Measurements from ENCODE around the gene SSR4.

The SSR4 gene

DNA sequence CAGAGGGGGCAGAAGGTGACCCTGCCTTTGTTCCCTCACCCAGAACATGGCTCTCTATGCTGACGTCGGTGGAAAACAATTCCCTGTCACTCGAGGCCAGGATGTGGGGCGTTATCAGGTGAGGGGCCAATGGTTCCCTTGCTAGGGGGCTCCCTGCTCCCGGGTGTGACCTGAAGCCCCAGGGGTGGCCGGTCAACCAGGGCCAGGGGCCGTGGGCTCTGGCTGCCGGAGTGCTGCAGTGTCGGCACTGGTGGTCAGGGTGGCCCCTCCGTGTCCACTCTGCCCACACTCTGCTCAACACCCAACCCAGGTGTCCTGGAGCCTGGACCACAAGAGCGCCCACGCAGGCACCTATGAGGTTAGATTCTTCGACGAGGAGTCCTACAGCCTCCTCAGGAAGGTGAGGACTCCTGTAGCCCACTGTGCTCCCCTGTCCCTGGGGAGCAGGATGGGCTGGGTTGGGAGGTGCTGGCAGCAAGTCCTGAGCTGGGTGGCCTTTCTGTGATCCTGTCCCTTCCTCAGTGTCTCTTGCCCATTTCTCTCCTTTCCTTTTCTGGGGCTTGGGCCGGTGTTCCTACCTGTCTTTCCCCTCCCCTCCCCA is 3.0 kb downstream of the SSR4 start:
- H3K4me3 ChIP-seq (replicated peaks; ENCODE audit: insufficient read depth, low read length): no peak overlapping the region

DNA sequence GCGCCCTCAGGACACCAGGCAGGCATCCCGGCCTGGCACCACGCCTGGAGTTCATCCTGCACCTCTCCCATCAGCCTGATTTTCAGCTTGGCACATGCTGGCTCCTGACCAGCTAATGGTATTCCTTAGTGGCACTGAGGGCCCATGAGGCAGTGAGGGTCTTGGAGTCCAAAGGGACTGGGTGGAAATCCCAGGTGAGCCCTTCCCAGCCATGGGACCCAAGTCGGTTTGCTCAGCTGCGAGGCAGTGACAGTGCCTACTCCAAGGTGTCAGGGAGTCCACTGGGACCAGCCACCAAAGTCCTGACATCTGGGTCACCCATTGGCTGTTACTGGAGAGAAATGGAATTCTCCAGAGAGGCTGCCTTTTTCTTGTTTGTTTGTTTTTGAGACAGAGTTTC is 4.9 kb downstream of the SSR4 start:
- DNase-seq (ENCODE audit: low read depth in 1 of 2, low spot score in 1 of 2): no peak
- no peak overlapping the region for H3K4me3 ChIP-seq (replicated peaks; ENCODE audit: insufficient read depth, low read length)
- TF ChIP-seq SPI1 (IDR thresholded peaks at IDR 0.05; ENCODE audit: borderline replicate concordance, low read depth) (no peak), GABPA (IDR thresholded peaks at IDR 0.05; ENCODE audit: low read depth) (no peak), POLR2AphosphoS5 (IDR thresholded peaks at IDR 0.05; ENCODE audit: low read depth) (no peak)
- TF ChIP-seq, protein P1, sequence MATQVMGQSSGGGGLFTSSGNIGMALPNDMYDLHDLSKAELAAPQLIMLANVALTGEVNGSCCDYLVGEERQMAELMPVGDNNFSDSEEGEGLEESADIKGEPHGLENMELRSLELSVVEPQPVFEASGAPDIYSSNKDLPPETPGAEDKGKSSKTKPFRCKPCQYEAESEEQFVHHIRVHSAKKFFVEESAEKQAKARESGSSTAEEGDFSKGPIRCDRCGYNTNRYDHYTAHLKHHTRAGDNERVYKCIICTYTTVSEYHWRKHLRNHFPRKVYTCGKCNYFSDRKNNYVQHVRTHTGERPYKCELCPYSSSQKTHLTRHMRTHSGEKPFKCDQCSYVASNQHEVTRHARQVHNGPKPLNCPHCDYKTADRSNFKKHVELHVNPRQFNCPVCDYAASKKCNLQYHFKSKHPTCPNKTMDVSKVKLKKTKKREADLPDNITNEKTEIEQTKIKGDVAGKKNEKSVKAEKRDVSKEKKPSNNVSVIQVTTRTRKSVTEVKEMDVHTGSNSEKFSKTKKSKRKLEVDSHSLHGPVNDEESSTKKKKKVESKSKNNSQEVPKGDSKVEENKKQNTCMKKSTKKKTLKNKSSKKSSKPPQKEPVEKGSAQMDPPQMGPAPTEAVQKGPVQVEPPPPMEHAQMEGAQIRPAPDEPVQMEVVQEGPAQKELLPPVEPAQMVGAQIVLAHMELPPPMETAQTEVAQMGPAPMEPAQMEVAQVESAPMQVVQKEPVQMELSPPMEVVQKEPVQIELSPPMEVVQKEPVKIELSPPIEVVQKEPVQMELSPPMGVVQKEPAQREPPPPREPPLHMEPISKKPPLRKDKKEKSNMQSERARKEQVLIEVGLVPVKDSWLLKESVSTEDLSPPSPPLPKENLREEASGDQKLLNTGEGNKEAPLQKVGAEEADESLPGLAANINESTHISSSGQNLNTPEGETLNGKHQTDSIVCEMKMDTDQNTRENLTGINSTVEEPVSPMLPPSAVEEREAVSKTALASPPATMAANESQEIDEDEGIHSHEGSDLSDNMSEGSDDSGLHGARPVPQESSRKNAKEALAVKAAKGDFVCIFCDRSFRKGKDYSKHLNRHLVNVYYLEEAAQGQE (IDR thresholded peaks at IDR 0.05; ENCODE audit: insufficient replicate concordance, low read depth): no peak
- H3K27ac ChIP-seq (replicated peaks): no peak overlapping the region
- H3K27me3 ChIP-seq (ENCODE audit: insufficient read depth, poor library complexity, severe bottlenecking): no peaks in the 10 kb centered on the region

More for the DNA sequence above, 3.0 kb downstream of the SSR4 start:
- no peak for DNase-seq (ENCODE audit: low read depth in 1 of 2, low spot score in 1 of 2)
- Histone ChIP-seq H3K27me3 (ENCODE audit: insufficient read depth, poor library complexity, severe bottlenecking) (no peaks in the 10 kb centered on the region), H3K27ac (replicated peaks) (no peak overlapping the region)
- TF ChIP-seq, protein P1 (IDR thresholded peaks at IDR 0.05; ENCODE audit: insufficient replicate concordance, low read depth): no peak
- TF ChIP-seq GABPA (IDR thresholded peaks at IDR 0.05; ENCODE audit: low read depth) (no peak), POLR2AphosphoS5 (IDR thresholded peaks at IDR 0.05; ENCODE audit: low read depth) (no peak), SPI1 (IDR thresholded peaks at IDR 0.05; ENCODE audit: borderline replicate concordance, low read depth) (no peak)
- TF ChIP-seq, protein P2, sequence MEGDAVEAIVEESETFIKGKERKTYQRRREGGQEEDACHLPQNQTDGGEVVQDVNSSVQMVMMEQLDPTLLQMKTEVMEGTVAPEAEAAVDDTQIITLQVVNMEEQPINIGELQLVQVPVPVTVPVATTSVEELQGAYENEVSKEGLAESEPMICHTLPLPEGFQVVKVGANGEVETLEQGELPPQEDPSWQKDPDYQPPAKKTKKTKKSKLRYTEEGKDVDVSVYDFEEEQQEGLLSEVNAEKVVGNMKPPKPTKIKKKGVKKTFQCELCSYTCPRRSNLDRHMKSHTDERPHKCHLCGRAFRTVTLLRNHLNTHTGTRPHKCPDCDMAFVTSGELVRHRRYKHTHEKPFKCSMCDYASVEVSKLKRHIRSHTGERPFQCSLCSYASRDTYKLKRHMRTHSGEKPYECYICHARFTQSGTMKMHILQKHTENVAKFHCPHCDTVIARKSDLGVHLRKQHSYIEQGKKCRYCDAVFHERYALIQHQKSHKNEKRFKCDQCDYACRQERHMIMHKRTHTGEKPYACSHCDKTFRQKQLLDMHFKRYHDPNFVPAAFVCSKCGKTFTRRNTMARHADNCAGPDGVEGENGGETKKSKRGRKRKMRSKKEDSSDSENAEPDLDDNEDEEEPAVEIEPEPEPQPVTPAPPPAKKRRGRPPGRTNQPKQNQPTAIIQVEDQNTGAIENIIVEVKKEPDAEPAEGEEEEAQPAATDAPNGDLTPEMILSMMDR (IDR thresholded peaks at IDR 0.05; ENCODE audit: insufficient read depth, low read length): no peak

DNA sequence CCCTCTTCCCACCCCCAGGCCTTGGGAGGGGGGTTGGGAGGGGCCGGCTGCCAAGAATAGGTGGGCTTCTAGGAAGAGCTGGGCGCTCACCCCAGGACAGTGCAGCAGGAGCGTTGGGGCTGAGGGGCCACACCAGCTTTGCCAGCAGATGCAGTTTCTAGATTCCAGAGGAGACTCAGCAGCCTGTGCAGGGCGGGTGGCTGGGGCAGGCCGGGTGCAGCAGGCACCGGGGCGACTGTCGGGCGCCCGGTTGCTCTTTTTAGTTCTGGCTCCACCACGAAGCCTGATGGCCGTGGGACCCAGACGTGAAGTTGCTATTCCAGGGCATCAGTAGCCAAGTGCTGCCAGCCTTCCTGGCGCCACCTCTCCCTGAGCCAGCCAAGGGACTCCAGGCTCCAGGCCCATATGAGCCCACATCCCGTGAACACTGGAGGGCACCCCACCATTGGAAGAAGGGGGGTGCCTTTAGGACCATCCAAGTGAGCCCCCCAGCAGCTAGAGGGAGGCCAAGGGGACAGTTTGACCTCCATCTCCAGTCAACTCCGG is 5.8 kb downstream of the SSR4 start:
- DNase-seq (ENCODE audit: low read depth in 1 of 2, low spot score in 1 of 2): no peak
- Histone ChIP-seq H3K4me3 (replicated peaks; ENCODE audit: insufficient read depth, low read length) (no peak overlapping the region), H3K27me3 (ENCODE audit: insufficient read depth, poor library complexity, severe bottlenecking) (no peaks in the 10 kb centered on the region), H3K27ac (replicated peaks) (no peak overlapping the region)
- TF ChIP-seq, protein P2 (IDR thresholded peaks at IDR 0.05; ENCODE audit: insufficient read depth, low read length): no peak
- no peak for TF ChIP-seq GABPA (IDR thresholded peaks at IDR 0.05; ENCODE audit: low read depth)
- TF ChIP-seq, protein P1 (IDR thresholded peaks at IDR 0.05; ENCODE audit: insufficient replicate concordance, low read depth): no peak
- TF ChIP-seq SPI1 (IDR thresholded peaks at IDR 0.05; ENCODE audit: borderline replicate concordance, low read depth): no peak
- no peak for TF ChIP-seq POLR2AphosphoS5 (IDR thresholded peaks at IDR 0.05; ENCODE audit: low read depth)
